GM18907 (cell line): ENCODE results near the gene RGS5.

ENCODE experiments used
- ATAC-seq: cut with Tn5 transposase; IDR thresholded peaks from one replicate; pipeline ENCODE4 v1.9.1; 2021; ENCODE audit warnings: mild to moderate bottlenecking, moderate library complexity; ENCODE audit not compliant: unreplicated experiment

RGS5 gene

GRCh38 chr1:163186862-163187261, 15.9 kb downstream of the RGS5 start:
- ATAC-seq, result no peak

- ATAC-seq, result no peak
These were observed 20.3 kb downstream of the RGS5 start for GRCh38 chr1:163182330-163182949.

DNA sequence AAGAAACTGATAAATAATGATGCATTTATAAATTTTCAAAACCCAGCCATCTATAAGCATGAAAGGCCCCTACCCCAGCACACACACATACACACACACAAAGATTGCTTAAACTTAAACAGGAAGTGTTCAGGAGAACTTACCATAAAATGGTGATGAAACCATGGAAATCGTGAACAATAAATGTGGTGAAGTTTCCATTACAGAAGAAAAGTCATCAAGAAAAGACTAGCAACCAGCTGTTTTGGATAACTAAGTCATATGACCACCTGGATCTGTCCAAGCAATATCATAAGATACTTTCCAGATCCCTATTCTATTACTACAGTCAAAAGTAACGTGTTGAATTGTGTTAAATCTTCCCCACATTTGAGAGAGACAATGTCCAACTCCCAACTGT, 24.1 kb downstream of the RGS5 start:
- ATAC-seq, result no peak

- ATAC-seq, result no peak
These were observed 25.9 kb downstream of the RGS5 start for GRCh38 chr1:163176797-163177196.

DNA sequence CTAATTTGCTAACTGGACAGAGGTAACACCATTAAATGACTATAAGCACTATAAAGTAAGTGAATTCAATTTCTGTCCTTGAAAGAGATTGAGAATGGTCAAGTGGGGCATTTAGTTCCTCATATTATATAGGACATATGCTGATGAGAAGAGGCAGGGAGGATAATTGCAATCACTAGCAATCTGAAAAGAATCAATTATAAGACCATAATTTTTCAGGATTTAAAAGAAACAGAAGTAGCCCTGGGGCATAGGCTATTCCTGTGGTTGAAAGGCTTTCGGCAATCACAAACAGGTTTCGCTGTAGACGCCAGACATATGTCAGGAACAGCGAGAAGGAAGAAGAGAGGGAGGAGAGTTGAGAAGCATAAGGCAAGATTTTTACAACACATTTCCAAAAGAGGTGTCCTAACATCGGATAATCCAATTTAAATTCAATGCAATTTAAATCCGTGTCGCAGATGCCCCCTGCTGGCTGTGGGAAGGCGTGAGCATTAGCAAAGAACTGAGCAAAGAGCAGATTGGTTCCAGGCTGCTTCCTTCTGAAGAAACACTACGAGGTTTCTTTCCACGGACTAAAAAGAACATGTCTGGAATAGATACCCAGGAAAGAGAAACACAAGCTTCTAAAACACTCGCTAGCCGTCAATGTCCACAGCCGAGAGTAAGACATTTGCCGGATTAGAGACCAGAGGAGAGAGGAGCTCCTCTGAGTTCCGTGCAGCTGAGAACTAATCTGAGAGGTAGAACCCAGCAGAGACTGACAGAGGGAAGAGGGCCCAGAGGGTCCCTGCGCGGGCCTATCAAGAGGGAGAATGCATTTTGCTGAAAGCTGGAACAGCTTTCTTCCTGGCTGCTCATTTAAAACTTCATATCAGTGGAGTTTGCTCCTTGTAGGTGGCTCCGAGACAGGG, 27.9 kb downstream of the RGS5 start:
- ATAC-seq, result no peak

DNA sequence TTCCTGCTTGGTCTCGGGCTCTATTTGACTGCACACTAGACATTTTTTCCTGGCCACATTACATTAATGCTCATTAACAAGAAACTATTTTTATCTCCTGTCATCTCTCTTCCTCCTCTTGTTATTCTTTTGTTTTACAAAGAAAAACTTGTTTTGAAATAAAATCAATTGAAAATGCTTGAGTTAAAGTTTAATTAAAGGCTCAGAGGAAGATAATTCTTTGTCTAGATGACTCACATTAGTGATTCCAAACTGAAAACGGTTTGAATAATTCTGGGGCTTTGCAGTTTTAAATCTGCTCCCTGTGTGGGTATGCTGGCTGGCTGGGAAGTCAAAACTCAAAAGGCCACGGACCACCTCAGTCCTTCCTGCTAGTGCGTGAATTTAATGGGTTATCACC, 29.6 kb downstream of the RGS5 start:
- no peak for ATAC-seq

DNA sequence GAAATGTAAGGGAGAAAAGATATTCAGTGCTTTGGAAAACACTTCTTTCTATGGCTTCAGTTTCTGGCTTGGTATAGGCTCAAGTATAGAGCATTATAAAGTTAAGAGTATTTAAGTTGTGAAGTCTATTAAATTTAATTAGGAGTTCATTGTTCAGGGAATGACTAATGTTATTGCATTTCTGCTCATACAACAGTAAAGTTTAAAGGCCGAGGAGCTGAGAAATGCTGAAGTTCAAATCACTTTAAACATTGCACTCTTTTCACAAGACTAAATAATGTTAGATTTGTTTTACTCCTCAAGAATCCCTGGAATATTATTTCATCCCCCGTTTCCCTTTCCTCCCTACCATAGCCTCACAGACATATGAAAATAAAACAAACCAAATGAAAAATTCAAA, 30.1 kb downstream of the RGS5 start:
- no peak for ATAC-seq

- no peak for ATAC-seq
These were observed 30.9 kb downstream of the RGS5 start for GRCh38 chr1:163171826-163172225.

- no peak for ATAC-seq
These were observed 31.6 kb downstream of the RGS5 start for GRCh38 chr1:163170975-163171676.

DNA sequence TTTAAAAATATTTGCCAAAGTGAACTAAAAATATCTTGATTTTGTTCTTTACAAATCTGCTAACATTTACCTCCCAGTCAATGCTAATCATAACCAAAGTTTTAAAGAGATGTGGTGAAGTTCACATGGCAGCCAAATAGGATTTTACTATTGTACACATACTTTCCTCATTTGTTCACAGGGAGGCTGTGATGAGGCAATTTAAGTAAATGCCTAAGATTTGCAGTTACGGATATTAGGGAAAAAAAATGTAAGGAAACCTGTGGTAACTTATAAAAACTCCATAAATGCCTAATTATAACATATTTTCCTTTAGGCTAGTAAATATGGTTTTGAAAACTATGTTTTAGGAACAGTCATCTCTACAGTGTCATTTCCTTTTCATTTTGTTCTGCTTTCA, 32.4 kb downstream of the RGS5 start:
- ATAC-seq, result no peak

DNA sequence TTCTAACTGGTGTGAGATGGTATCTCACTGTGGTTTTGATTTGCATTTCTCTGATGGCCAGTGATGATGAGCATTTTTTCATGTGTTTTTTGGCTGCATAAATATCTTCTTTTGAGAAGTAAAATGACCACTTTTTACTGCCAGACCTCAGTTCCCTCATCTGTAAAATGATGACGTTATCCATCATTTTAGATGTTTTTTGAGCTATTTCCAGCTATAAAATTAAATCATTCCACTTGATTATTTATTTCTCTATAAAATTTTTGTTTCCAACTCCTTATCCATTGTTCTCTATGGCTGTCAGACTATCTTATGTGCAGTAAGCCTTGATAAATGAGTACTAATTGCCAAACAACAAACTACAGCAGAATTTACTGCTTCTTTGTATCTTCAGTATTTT, 33.2 kb downstream of the RGS5 start:
- ATAC-seq, result no peak

- ATAC-seq, result no peak
These were observed 34.7 kb downstream of the RGS5 start for GRCh38 chr1:163168053-163168452.

- ATAC-seq, result no peak
These were observed 35.7 kb downstream of the RGS5 start for GRCh38 chr1:163166886-163167555.

DNA sequence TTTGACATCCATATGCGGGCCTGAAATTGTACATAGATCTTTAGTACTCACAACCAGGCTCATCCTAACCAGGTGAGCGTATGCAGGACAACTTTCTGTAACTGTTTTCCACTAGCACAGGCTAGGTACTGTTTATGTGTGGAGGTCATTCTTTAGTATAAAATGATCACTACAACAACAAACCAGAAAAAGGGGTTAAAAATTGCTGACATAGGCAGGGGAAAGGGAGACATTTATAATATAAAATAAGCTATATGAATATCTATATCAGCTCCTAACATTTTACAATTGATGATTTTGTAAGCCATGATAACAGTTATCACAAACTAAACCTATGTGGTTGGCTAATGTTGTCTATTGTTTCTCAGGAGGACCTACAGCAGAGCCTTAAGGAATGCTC, 37.6 kb downstream of the RGS5 start:
- no peak for ATAC-seq

GRCh38 chr1:163163881-163164582, 38.7 kb downstream of the RGS5 start:
- no peak for ATAC-seq

- no peak for ATAC-seq
These were observed 39.6 kb downstream of the RGS5 start for GRCh38 chr1:163163163-163163562.

DNA sequence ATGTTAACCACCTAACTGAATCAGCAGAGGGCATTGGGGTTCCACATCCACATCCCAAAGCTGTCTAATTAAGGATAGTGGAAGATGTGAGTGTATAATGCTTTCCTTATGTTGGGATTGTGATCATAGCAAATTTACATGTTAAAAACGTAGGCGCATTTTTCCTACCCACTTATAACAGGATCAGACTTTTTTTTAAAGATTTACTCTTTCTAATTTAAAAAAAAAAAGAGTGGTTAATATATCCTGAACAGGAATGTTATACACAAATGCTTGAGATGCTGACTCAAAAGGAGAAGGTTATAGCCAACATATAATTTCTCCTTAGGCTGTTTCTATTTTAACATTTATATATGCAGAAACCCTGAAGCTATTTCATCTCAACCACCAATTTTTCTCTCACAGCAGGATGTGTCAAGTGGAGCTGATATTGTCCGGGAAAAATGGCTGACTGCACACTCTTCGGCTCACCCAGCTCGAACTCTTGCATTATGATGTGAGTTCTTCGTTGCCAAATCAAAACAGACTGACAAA, 40.3 kb downstream of the RGS5 start:
- no peak for ATAC-seq

- no peak for ATAC-seq
These were observed 40.9 kb downstream of the RGS5 start for GRCh38 chr1:163161841-163162240.

DNA sequence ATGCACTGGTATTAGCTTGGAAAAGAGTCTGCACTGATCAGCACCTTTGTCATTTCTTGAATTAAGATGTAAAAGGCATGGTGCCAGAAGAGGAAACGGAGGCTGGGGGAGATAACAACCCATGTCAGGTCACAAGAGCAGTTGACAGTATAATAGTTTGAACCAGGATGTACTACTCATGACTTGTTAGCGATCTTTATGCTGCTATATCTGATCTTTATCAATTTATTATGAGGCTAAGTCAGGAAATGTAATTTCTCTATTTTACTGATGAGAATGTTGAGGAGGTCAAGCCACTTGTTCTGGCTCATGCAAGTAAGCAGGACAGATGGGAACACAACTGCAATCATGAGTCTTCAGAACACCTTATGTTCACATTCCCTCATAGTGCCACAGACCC, 41.4 kb downstream of the RGS5 start:
- no peak for ATAC-seq

DNA sequence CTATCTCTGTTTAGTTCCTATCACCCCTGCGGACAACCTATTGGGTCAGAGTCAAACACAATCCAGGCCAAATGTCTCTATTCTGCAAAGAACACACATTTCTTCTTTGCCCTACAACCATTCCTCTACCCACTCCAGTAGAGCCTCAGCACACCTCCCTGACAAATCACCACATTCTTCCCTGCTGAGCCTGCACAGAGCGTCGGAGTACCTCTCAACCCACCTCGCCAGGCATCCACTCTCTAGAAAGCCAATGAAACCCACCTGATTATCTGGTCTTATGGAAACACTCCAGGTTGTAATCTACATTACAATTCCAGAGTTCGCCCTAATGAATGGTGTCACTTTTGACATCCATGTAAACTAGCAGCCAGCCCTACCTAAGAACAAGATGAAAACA, 47.1 kb downstream of the RGS5 start:
- ATAC-seq, result no peak
